ENCODE data around the gene COL1A1.
A peak's percentile ranks its signal among the peaks of the same experiment; 100 is the strongest.

COL1A1 gene

GRCh38 chr17:50187394-50187725 lies 14.1 kb downstream of the COL1A1 start:
- DNase-seq (ENCODE audit: low read depth): no peak
- no peak for TF ChIP-seq CTCF (conservative IDR thresholded peaks at IDR 0.05; ENCODE audit: control insufficient read depth, insufficient read depth, low read depth, low read length)
- H3K4me3 ChIP-seq (ENCODE audit: control insufficient read depth, low read depth, low read length): no peak overlapping the region

- no peak overlapping the region for H3K4me3 ChIP-seq (ENCODE audit: control insufficient read depth, low read depth, low read length)
- peak; percentile 72 for DNase-seq (ENCODE audit: low read depth)
- no peak for TF ChIP-seq CTCF (conservative IDR thresholded peaks at IDR 0.05; ENCODE audit: control insufficient read depth, insufficient read depth, low read depth, low read length)
Measured at GRCh38 chr17:50186661-50187393, 14.6 kb downstream of the COL1A1 start.

GRCh38 chr17:50185631-50186471 lies 15.6 kb downstream of the COL1A1 start:
- no peak overlapping the region for H3K4me3 ChIP-seq (ENCODE audit: control insufficient read depth, low read depth, low read length)
- DNase-seq (ENCODE audit: low read depth): peak; percentile 61
- TF ChIP-seq CTCF (conservative IDR thresholded peaks at IDR 0.05; ENCODE audit: control insufficient read depth, insufficient read depth, low read depth, low read length): no peak

GRCh38 chr17:50184611-50185398 lies 16.6 kb downstream of the COL1A1 start:
- DNase-seq (ENCODE audit: low read depth): peak; percentile 82
- TF ChIP-seq CTCF (conservative IDR thresholded peaks at IDR 0.05; ENCODE audit: control insufficient read depth, insufficient read depth, low read depth, low read length): no peak
- no peak overlapping the region for H3K4me3 ChIP-seq (ENCODE audit: control insufficient read depth, low read depth, low read length)

- peak; percentile 57 for DNase-seq (ENCODE audit: low read depth)
- TF ChIP-seq CTCF (conservative IDR thresholded peaks at IDR 0.05; ENCODE audit: control insufficient read depth, insufficient read depth, low read depth, low read length): peak; percentile 31
- no peak overlapping the region for H3K4me3 ChIP-seq (ENCODE audit: control insufficient read depth, low read depth, low read length)
Measured at GRCh38 chr17:50184064-50184463, 17.4 kb downstream of the COL1A1 start.

- peak; percentile 63 for DNase-seq (ENCODE audit: low read depth)
- TF ChIP-seq CTCF (conservative IDR thresholded peaks at IDR 0.05; ENCODE audit: control insufficient read depth, insufficient read depth, low read depth, low read length): no peak
- no peak overlapping the region for H3K4me3 ChIP-seq (ENCODE audit: control insufficient read depth, low read depth, low read length)
Measured at GRCh38 chr17:50183421-50183994, 17.9 kb downstream of the COL1A1 start.
